DND-41 (cell line): Measurements from ENCODE around the gene NTM.

Source experiments
- CTCF ChIP-seq: IDR thresholded peaks from 2 replicates; pipeline ENCODE4 v1.5.1; 2012; ENCODE audit warnings: borderline replicate concordance, low read length, moderate library complexity, mild to moderate bottlenecking; ENCODE audit not compliant: poor library complexity, severe bottlenecking; ENCODE audit errors: extremely low read depth
- EZH2 ChIP-seq: IDR thresholded peaks from 3 replicates; pipeline ENCODE4 v1.6.1; 2012; ENCODE audit warnings: borderline replicate concordance, low read depth, mild to moderate bottlenecking, moderate library complexity, low read length, inconsistent platforms; ENCODE audit not compliant: severe bottlenecking

- TF ChIP-seq CTCF, result no peak
- no peak for TF ChIP-seq EZH2
Observed at GRCh38 chr11:131866535-131867400, 496.4 kb downstream of the NTM start.
